Uterus (tissue), 4 donors: ENCODE measurements around the gene RABGAP1. TPM values are rescaled to one million over a fixed set of nuclear protein-coding genes. Genes with fewer than 3 reads are reported as not detected.

Experiments used
- DNase-seq, 2 donors: peaks; one replicate each; pipeline ENCODE4 v3.0.0-alpha.2; 2019 to 2020
- H3K27ac ChIP-seq, 2 donors: fragments of 200-600 bp; sonication (generic); 1 replicate in 1 of 2; 2 replicates in 1 of 2; pipeline ENCODE4 v1.5.1; 2016 to 2018
- H3K27me3 ChIP-seq, 2 donors: fragments of 200-600 bp; sonication (generic); one replicate each; pipeline ENCODE4 v1.5.1; 2018 to 2019; ENCODE audit warnings: control low read depth in 1 of 2
- H3K36me3 ChIP-seq, 2 donors: fragments of 200-600 bp; sonication (generic); one replicate each; pipeline ENCODE4 v1.5.1; 2019; ENCODE audit warnings: control low read depth in 1 of 2
- H3K4me1 ChIP-seq, 2 donors: fragments of 200-600 bp; sonication (generic); one replicate each; pipeline ENCODE4 v1.5.1; 2018 to 2019; ENCODE audit warnings: control low read depth in 1 of 2
- H3K4me3 ChIP-seq, 2 donors: fragments of 200-600 bp; sonication (generic); 1 replicate in 1 of 2; 2 replicates in 1 of 2; pipeline ENCODE4 v1.5.1; 2018 to 2019; ENCODE audit warnings: mild to moderate bottlenecking in 1 of 2
- H3K9me3 ChIP-seq, 2 donors: fragments of 200-600 bp; sonication (generic); one replicate each; pipeline ENCODE4 v1.5.1; 2019; ENCODE audit warnings: control low read depth in 1 of 2
- CTCF ChIP-seq, 4 experiments: fragments of 200-600 bp in 2 of 4; fragments of 450-650 bp in 2 of 4; sonication (generic) in 2 of 4; IDR thresholded peaks; one replicate each; pipeline ENCODE4 v1.5.1; 2016 to 2019; ENCODE audit warnings: antibody characterized with exemption in 4 of 4, mild to moderate bottlenecking in 2 of 4, moderate library complexity in 1 of 4
- POLR2A ChIP-seq, 2 donors: fragments of 450-650 bp; IDR thresholded peaks; one replicate each; pipeline ENCODE4 v1.6.1; 2016; ENCODE audit warnings: antibody characterized with exemption in 2 of 2, mild to moderate bottlenecking in 1 of 2, moderate library complexity in 1 of 2
- intact Hi-C: fragments of 100-400 bp; cut with DNase I; formaldehyde crosslinking; loops from one replicate; pipeline ENCODE4 v1.15.1; 2023; ENCODE audit warnings: low total_unique reads
- total RNA-seq, 4 donors: library from RNA; depleted of rRNA in 3 of 4; stranded (reverse); fragments of >200 nt in 3 of 4; gene quantifications; one replicate each; pipeline versions ENCODE4 v1.1.0 to v1.2.4, GENCODE V29; 2014 to 2023
- donor health status: DM: yes; HTN: yes; CAD: no.

Gene RABGAP1
- total RNA-seq, 4 donors from 2014 or later = 81.2 to 107 (median 91.0) TPM

DNA sequence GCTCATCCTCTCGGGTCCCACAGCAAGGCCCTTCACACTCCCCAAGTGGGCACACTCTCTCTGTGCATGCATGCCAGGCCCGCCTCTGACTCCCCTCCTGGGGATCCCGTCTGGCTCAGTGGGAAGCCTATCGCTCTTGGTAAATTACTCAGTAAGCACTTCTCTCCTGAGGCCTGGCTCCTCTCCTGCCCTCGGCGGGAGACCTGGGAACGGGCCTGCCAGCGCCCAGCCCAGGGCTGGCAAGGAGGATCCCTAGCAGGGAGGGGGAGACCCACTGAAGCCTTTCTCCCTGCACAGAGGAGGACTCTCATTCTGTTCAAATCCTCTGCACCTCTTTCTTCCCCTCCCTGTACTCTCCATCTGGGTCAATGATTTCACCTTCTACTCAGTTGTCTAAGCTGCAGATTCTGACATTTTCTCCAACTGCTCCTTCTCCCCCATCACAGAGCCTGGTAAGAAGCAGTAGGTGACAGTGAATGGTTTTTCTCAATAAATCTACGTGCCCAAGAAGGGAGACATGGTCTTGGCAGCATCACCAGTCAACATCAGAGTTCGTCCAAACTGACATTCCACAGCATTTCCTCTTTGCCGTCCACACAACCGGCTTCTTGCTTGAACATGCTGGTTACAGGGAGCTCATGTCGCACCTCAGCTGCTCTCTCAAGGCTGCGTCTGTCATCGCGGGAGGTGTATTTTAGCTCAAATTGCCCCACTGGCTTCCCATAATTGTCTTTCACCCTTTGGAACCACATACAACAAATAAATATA, 174.5 kb downstream of the RABGAP1 start:
- intact Hi-C loops = no loop called here
- no peaks in the 10 kb centered on the region for H3K9me3 ChIP-seq
- no peak for DNase-seq
- H3K27me3 ChIP-seq = no peaks in the 10 kb centered on the region
- H3K4me1 ChIP-seq = no peaks in the 10 kb centered on the region
- H3K4me3 ChIP-seq = no peak overlapping the region
- no peak overlapping the region for H3K27ac ChIP-seq
- no peaks in the 10 kb centered on the region for H3K36me3 ChIP-seq
- TF ChIP-seq CTCF (IDR thresholded peaks at IDR 0.05) (no peak), POLR2A (IDR thresholded peaks at IDR 0.05) (no peak)

GRCh38 chr9:123116036-123116435, 175.2 kb downstream of the RABGAP1 start:
- H3K4me1 ChIP-seq = no peaks in the 10 kb centered on the region
- intact Hi-C loops = no loop called here

DNA sequence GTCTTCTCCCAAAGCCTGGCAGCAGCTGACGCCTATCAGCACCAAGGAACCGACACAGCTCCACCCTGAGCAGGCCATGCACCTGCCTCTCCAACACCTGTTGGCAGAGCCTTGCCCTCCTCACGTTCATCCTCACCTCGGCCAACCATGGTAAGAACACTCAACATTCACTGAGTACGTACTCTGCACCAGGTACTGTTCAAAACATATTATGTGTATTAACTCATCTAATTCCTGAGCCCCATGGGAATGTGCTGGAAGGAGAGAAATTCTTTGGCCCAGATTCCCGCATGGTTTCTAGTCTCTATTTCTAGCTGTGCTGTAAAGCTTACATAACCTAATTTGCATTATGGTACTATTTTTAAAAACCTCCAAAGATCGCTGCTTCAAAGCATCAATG, 178.7 kb downstream of the RABGAP1 start:
- no peaks in the 10 kb centered on the region for H3K9me3 ChIP-seq
- H3K27ac ChIP-seq = no peak overlapping the region
- no peak overlapping the region for H3K4me3 ChIP-seq
- DNase-seq = no peak
- H3K4me1 ChIP-seq = no peaks in the 10 kb centered on the region
- intact Hi-C loops = no loop called here
- H3K36me3 ChIP-seq = no peaks in the 10 kb centered on the region
- TF ChIP-seq POLR2A (IDR thresholded peaks at IDR 0.05) (no peak), CTCF (IDR thresholded peaks at IDR 0.05) (no peak)
- no peaks in the 10 kb centered on the region for H3K27me3 ChIP-seq

More at GRCh38 chr9:123116036-123116435, 175.2 kb downstream of the RABGAP1 start:
- no peak overlapping the region for H3K27ac ChIP-seq
- DNase-seq = no peak
- H3K36me3 ChIP-seq = no peaks in the 10 kb centered on the region
- TF ChIP-seq POLR2A (IDR thresholded peaks at IDR 0.05) = no peak
- H3K9me3 ChIP-seq = no peaks in the 10 kb centered on the region
- no peaks in the 10 kb centered on the region for H3K27me3 ChIP-seq
- no peak overlapping the region for H3K4me3 ChIP-seq

DNA sequence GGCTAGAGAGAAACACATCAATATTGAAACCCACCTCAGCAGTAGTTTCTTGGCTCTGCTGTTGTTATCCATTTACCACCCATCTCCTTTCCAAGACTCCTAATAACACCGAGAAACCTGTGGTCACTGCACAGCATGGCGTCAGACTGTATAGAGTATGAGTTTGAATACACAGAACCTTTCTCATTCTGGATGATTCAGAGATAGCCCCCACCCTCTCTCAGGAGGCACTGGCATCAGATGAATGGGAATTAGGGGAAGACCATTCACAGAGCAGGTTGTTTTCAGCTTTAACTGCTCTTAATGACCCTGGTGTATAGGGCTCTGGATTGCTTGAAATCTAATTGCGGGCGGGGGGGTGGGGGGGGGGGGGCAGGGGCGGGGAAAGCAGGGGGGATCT, 179.3 kb downstream of the RABGAP1 start:
- Histone ChIP-seq H3K27me3 (no peaks in the 10 kb centered on the region), H3K27ac (no peak overlapping the region), H3K36me3 (no peaks in the 10 kb centered on the region), H3K4me3 (no peak overlapping the region), H3K9me3 (no peaks in the 10 kb centered on the region), H3K4me1 (no peaks in the 10 kb centered on the region)
- no peak for DNase-seq
- intact Hi-C loops = no loop called here
- TF ChIP-seq CTCF (IDR thresholded peaks at IDR 0.05) = no peak
- no peak for TF ChIP-seq POLR2A (IDR thresholded peaks at IDR 0.05)

DNA sequence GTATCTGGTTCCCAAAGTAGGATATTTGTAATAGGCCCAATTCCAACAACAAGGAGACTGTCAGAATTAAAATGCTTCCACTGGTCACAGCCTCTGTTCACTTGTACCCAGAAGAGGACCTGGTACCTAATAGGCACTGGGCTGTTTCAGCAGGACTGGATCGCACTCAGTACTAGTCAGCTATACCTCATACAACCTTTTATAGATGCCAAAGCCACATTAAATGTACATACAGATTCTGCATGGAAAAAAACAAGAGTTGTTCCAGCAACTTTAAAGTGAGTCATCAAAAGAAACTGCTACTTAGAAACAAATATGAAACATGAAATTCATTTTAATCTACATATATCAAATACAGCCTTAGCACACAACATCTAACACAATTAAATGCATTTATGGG, 180.1 kb downstream of the RABGAP1 start:
- intact Hi-C loops = no loop called here
- H3K4me1 ChIP-seq = no peaks in the 10 kb centered on the region
- H3K27me3 ChIP-seq = no peaks in the 10 kb centered on the region
- H3K4me3 ChIP-seq = no peak overlapping the region
- TF ChIP-seq POLR2A (IDR thresholded peaks at IDR 0.05) = no peak
- no peak for TF ChIP-seq CTCF (IDR thresholded peaks at IDR 0.05)
- no peaks in the 10 kb centered on the region for H3K36me3 ChIP-seq
- H3K9me3 ChIP-seq = no peaks in the 10 kb centered on the region
- DNase-seq = no peak
- no peak overlapping the region for H3K27ac ChIP-seq
